HG02763 (cell line): ENCODE results near the gene PAK4.
"Not testable (repeated sequence)": the region's sequence is repeated elsewhere in the genome, so short reads cannot be mapped to it uniquely, and the experiment has no call there.

ENCODE experiments used
- ATAC-seq: cut with Tn5 transposase; IDR thresholded peaks from one replicate; pipeline ENCODE4 v1.9.1; 2021; ENCODE audit warnings: mild to moderate bottlenecking, moderate library complexity; ENCODE audit not compliant: unreplicated experiment

PAK4 gene

DNA sequence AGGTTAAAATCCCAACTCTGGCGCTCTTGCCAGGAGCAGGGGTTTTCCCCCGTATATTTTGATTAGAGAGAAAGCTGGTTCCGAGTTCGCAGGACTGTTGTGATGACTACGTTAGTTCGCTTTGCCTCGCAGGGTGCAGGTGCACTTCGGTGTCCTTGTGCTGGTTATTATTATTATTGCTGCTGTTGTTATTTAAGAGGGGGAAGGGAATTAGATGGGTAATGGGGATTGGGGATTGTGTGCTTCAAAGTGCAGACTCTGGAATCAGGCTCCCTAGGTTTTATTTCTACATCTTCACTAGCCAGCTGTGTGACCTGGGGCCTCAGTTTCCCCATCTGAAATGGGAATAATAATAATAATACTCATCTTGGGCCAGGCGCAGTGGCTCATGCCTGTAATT lies 26.2 kb upstream of the PAK4 start:
- ATAC-seq: no peak

DNA sequence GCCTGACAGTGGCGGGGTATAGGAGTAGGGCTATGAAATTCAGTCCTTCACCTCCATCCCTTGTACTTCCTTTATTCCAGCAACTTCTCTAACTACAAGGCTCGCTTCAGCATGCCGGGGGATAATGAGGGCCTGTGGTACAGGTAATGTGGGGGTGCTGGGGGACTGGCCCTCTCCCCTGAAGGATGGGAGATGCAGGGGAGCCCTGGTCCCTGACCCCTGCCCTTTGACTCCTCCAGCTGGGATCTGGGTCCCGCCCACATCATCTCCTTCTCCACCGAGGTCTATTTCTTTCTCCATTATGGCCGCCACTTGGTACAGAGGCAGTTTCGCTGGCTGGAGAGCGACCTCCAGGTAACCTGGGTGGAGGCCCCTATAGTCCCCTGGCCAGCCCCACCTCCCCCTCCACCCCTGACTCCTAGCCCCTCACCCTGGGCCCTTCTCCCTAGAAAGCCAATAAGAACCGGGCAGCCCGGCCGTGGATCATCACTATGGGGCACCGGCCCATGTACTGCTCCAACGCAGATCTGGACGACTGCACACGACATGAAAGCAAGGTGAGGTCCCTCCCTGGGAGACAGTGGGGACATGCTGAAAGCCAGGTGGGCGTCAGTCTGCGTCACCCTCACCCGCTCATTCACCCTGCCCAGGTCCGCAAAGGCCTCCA lies 25.0 kb upstream of the PAK4 start:
- no peak for ATAC-seq

DNA sequence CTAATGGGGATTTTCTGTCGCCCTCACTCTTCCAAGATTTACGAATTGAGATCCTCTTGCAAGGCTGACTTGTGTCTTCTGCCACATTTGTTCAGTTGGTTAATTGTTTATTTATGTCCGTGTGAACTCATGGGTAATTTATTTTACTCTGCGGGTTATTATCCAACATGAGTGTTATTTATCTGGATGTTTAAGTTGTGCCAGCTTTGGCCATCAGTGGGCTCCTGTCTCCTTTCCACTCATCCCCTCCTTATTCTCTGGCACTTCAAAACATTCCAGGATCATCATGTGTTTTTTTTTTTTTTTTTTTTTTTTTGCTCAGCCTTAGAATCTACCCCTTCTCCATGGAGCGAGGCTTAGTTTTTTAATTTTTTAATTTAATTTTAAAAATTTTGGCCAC lies 22.4 kb upstream of the PAK4 start:
- no peak for ATAC-seq

DNA sequence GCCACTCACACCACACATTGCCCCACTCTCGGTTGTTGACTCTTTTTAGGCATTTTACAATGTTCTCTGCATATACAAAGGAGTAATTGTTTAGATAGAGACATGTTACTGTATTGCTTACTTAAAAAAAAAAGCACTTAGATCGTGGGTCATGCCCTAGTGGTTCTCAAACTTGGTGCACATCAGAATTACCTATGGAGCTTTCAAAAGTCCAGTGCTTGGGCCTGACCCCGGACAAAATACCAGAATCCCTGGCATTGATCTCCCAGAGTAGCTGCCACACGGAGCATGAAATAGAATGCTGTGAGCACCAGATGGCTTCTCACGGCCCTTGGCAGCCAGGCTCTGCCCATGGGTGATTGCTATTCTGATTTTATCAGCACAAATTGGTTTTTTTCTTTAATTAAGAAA lies 21.4 kb upstream of the PAK4 start:
- ATAC-seq: no peak

DNA sequence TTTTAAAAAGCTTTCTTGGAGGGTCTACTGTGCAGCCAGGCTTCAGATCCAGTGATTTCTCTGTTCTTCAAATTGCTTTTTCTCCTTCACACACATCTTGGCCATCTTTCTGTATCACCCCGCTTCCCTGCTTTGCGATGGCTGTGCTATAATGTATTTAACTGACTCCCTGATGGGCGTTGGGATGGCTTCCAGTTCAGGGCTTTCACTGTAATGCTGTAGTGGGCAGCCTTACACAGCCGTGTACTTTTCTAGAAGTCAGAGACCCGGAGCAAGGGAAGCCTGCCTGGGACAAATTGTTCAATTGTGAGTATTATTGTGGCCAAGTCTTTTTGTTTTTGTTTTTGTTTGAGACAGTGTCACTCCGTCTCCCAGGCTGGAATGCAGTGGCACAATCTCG lies 19.4 kb upstream of the PAK4 start:
- no peak for ATAC-seq

DNA sequence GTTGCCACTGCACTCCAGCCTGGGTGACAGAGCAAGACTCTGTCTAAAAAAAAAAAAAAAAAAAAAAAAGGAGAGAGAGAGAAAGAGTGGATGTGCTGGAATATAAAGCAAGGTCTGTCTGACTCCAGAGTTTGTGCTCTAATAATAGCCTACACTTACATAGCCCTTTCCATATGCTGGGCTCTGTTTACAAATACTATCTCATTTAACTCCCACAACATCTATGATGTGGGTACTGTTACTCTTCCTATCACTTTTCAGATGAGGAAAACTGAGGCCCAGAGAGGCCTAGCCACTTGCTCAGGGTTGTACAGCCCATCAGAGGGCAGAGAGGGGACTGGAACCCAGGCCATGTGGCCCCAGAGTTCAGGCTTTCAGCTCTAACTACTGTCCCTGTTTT lies 15.9 kb upstream of the PAK4 start:
- no peak for ATAC-seq

DNA sequence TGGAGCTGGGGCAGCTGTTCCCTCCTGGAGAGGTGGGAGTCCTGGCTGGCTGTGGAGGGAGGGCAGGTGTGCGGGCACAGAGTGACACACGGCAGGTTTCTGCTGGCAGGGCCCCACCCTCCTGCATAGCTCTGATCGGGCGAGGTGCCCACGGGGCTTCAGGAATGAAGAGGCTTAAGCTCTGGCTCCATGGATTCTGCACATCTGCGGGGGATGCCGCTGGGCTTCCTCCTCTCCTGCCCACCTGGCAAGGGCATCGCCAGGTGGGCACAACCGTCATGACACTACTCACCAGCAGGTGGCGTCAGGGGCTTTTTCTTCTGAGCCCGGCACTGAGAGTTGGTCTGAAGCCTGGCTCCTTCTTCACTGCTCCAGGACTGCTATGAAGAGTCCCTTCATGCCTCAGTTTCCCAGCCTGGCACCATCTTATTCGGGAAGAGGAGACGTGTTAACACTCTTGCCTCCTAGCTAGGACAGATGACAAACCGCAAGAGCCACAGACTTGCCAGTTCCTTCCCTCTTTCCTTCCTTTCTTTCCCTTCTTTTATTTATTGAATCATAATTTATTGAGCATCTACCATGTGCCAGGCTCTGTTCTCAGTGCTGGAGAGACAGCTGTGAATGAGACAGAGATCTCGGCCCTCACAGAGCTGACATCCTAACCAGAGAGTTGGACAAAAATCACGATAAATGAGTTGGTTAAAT lies 15.2 kb upstream of the PAK4 start:
- no peak for ATAC-seq

DNA sequence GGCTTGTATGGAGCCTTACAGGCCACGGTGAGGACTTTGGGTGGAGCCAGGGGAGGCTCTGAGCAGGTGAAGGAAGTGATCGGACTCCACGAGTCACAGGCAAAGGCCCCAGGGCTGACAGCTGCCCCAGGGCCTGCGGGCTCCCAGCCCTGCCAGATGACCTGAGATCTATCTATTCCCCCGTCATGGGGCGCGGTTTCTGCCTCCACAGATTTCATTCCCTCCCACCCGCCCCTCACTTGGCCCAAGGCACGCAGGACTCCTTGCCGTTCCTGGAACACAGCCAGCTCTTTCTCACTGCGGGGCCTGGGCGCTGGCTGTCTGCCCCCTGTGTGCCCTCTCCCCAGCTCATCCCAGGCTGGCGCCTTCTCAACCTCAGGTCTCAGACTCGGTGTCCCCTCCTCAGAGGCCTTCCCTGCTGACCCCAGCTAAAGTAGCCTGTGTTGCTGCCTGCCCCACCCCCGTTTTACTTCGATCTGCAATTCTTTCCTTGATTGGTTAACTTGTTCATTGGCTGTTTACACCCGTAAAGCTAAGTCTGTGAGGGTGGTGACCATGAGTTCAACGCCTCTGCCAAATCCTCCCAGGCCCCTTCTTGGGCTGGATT lies 13.9 kb upstream of the PAK4 start:
- ATAC-seq: no peak

DNA sequence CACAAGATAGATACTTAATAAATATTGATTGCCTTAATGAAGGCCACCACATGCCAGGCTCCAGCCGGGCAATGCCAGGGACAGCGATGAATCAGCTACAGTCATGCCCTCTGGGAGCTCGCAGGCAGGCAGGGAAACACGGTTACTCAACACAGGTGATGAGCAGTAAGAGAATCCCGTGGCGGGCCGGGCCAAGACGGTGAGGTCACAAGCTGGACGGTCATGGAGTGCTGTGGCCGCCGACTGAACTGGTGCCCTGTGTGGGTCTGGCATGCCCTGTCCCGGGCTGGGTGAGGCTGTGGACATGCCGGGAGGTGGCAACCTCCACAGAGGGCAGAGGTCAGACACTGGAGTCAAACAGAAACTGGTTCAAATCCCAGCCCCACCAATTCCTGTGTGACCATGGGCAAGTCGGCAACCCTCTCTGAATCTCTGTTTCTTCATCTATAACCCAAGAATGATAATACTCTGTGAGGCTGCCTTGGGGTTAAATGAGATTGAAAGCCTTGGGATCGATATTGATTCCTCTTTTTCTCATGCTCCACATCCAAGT lies 13.2 kb upstream of the PAK4 start:
- no peak for ATAC-seq

DNA sequence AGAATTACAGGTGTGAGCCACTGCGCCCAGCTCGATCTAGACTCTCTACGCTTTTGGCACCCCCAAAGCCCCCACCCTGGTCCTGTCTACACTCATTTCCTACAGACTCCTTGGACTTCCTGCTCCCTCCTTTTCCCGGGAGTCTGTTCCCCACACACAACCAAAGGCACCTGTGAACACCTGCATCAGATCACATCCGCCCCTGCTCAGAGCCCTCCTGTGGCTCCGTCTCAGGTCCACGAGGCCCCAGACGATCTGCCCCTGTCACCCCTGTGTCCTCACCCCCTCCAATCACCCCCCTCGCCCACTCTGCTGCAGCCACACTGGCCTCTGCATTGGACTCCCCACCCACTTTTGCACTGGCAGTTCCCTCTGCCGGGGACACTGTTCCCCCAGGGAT lies 12.4 kb upstream of the PAK4 start:
- no peak for ATAC-seq

DNA sequence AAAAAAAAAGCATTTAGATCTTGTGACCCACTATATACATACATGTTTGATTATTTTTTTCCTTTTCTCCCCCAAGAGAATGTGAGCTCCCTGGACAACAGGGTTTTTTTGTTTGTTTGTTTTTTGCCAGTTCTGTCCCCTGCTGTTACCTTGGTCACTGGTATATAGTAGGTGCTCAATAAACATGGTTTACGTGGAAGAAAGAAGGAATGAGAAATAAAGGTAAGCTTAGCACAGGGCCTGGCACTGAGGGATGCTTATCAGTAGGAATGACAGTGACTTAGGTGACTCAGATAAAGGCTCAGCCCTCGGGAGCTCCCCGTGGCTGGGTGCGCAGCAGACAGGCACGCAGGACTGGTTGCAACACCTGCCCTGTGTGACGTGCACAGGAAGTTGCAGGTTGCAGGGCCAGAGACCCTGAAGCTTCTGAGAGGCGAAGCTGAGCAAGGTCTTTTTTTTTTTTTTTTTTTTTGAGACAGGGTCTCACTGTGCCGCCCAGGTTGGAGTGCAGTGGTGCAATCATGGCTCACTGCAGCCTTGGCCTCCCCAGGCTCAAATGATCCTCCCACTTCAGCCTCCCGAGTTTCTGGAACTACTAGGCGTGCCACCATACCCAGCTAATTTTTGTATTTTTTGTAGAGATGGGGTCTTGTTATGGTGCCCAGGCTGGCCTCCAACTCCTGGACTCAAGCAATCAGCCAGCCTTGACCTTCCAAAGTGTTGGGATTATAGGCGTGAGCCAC lies 10.3 kb upstream of the PAK4 start:
- ATAC-seq: no peak

DNA sequence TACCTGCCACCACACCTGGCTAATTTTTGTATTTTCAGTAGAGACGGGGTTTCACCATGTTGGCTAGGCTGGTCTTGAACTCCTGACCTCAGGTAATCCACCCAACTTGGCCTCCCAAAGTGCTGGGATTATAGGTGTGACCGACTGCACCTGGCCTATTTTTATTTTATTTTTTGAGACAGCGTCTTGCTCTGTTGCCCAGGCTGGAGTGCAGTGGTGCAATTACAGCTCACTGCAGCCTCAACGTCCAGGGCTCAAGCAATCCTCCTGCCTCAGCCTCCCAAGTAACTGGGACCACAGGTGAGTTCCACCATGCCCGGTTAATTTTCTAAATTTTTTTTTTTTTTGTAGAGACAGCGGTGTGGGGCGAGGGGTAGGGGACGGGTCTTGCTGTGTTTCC lies 8.6 kb upstream of the PAK4 start:
- not testable (repeated sequence) for ATAC-seq

DNA sequence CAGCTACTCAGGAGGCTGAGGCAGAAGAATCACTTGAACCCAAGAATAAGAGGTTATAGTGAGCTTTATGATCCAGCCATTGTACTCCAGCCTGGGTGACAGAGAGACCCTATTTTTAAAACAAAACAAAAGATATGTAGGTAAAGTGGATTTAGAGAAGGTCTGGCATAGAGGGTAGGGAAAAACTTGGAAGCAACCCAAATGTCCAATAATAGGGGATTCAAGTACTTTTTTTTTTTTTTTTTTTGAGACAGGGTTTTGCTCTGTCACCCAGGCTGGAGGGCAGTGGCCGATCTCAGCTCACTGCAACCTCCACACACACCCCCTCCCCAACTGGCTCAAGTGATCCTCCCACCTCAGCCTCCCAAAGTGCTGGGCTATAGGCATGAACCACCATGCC lies 5.8 kb upstream of the PAK4 start:
- ATAC-seq: no peak

DNA sequence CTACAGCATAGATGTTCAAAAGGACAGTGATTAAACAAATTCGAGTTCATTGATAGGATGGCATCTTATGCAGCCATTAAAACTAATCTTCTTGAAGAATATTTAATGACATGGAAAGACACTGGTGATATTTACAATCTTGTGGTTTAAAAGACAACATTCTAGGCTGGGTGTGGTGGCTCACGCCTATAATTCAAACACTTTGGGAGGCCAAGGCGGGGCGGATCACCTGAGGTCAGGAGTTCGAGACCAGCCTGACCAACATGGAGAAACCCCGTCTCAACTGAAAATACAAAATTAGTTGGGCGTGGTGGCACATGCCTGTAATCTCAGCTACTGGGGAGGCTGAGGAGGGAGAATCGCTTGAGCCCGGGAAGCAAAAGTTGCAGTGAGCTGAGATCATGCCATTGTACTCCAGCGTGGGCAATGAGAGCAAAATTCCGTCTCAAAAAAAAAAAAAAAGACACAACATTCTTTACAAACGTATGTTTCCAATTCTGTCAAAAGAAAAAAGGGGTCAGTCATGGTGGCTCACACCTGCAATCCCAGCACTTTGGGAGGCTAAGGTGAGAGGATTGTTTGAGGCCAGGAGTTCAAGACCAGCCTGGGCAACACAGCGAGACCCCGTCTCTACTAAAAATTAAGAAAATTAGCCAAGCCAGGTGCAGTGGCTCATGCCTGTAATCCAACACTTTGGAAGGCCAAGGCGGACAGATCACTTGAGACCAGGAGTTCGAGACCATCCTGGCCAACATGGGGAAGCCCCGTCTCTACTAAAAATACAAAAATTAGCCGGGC lies 2.5 kb upstream of the PAK4 start:
- no peak for ATAC-seq

DNA sequence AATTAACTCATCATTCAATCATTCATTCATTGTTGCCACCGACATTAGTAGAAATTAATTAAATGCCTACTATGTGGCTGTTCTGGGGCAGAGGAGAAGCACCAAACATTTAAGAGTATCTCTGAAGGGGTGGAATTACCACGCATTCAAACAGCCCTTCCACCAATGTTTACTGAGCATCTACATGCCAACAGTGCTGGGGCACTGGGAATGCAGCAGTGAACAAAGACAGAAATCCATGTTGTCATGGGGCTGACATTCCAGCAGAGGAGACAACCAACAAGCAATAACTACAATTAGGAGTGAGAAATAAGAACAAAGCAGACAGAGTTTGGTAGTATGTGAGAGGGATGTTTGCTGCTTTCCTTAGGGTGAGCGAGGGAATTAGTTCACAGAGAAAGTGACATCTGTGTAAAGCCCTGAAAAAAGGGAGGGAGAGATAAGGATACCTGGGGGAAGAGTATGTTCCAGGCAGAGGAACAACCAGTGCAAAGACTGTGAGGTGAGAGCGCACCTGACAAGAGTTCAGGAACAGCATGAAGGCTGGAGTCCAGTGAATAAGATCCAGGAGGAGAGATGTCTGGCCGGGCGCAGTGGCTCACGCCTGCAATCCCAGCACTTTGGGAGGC lies 1.3 kb upstream of the PAK4 start:
- no peak for ATAC-seq

DNA sequence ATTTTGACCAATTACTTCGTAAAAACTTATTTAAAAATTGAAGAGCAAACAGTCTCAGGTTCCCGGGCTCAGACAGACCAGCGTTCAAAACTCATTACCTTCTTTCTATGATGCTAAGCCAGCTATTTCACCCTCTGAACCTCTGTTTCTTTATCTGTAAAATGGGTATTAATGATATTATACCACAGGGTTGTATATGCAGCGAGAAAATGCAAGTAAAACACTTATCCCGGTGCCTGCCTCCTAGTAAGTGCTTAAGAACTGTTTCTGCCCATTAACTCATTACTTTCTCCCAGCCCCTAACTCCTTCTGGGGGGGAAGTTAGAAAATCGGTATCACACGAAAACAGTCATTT lies 410 bp upstream of the PAK4 start:
- ATAC-seq: no peak

DNA sequence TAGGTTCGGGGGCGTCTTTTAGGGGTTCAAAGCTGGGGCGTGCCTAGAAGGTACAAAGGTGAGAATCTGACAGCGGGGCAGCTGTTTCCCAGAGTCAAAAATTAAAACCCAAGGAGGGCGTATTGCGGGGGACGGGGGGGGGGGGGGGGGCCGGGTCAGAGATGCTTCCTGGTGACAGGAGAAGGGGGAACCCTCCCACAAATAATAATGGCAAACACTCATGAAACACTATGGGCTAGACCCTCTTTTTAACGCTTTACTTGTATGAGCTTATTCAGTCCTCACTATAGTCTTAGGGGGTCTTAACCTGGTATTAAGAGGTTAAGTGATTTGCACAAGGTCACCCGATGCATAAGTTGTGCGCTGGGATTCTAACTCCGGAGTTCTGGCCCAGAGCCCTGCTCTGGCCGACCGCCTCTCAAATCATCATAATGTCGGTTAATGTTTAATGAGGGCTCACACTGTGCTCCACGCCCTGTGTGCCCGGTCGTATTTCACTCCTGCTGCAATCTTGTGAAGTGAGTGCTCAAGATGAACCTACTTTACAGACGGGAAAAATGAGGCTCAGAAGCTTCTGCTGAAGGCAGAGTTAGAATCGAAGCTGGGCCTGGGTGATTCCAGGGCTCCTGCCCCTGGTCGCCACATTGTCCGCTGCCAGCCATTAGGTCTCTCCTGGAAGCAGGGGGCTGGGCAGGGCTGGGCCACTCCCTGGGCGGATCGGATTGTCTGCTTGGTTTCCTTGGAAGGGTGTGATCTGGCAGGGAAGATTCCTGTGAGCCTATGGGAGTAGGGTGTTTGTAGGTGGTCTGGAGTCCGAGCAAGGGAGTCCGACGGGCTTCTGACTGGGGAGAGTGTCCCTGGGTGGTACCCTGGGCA lies 964 bp downstream of the PAK4 start:
- ATAC-seq: no peak

DNA sequence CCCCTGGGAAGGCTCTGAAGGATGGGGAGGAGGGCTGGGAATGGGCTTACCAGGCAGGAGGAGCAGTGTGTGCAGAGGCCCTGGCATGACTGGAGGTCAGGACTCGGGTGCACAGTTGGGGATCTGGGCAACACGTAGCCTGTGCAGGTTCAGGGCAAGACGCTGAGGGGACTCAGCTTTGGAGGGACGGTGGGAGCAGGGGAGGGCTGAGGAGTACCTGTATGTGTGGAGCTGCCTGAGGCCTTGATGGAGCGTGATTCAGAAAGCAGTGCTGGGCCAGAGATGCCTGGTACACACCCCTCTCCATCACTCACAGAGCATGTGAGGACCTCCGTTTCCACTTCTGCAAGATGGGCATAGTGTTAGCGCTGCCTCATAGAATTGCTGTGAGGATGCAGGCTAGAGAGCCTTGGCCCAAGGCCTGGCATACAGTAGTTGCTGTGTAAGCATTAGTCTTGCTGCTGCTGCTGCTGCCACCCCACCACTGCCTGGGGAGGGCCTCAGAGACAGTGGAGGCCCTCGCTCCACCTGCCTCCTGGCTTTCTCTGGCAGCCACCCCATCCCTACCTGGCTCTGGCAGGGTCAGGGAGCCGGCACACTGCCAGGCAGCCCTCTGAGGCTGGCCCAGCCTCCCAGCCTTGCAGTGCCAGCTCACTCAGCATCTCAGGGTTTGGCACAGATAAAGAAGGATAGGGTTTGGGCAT lies 2.4 kb downstream of the PAK4 start:
- no peak for ATAC-seq
